A673 (cell line): ENCODE results near the gene IL1RAPL2. TPM values are rescaled to one million over a fixed set of nuclear protein-coding genes. Genes with fewer than 3 reads are reported as not detected.

Source experiments
- BruUV-seq: library from RNA; stranded (reverse); fragments of 400-500 nt; replicated peaks from 2 replicates; lab custom pipeline; 2021; lab: Mats Ljungman, UMichigan
- CTCF ChIA-PET: fragments of 300-600 bp; sonication (Branson Sonifier 250); formaldehyde crosslinking; loops from one replicate; lab custom pipeline; 2022; ENCODE audit warnings: antibody characterized with exemption; lab: Charles Lee
- POLR2A ChIA-PET: fragments of 300-600 bp; sonication (Branson Sonifier 250); formaldehyde crosslinking; loops from one replicate; lab custom pipeline; 2022; ENCODE audit warnings: antibody characterized with exemption; ENCODE audit not compliant: low non-redundant PET; lab: Charles Lee
- DNase-seq: peaks from one replicate; pipeline ENCODE4 v3.0.0-alpha.2; 2015; ENCODE audit warnings: low spot score
- H3K27ac ChIP-seq: fragments of 200-600 bp; sonication (generic); 2 replicates; pipeline ENCODE4 v1.5.1; 2016; ENCODE audit warnings: mixed run types, low read depth, mild to moderate bottlenecking, mixed read lengths, antibody characterized with exemption, low read length; ENCODE audit not compliant: poor library complexity, severe bottlenecking
- H3K27me3 ChIP-seq: fragments of 200-600 bp; sonication (generic); replicated peaks from 2 replicates; pipeline ENCODE4 v1.6.1; 2017; ENCODE audit warnings: mixed run types, low read depth, mild to moderate bottlenecking, mixed read lengths, antibody characterized with exemption, low read length; ENCODE audit not compliant: insufficient read depth, poor library complexity
- H3K36me3 ChIP-seq: fragments of 200-600 bp; sonication (generic); 2 replicates; pipeline ENCODE4 v1.6.1; 2016; ENCODE audit warnings: mixed run types, mild to moderate bottlenecking, mixed read lengths, antibody characterized with exemption, low read length; ENCODE audit not compliant: insufficient read depth, poor library complexity, severe bottlenecking
- H3K4me1 ChIP-seq: fragments of 200-600 bp; sonication (generic); 2 replicates; pipeline ENCODE4 v1.6.1; 2017; ENCODE audit warnings: mixed run types, mild to moderate bottlenecking, mixed read lengths, antibody characterized with exemption, low read length; ENCODE audit not compliant: insufficient read depth, poor library complexity, severe bottlenecking
- H3K4me3 ChIP-seq: fragments of 200-600 bp; sonication (generic); 2 replicates; pipeline ENCODE4 v1.5.1; 2016; ENCODE audit warnings: low read depth, mixed run types, mild to moderate bottlenecking, mixed read lengths, low read length; ENCODE audit not compliant: poor library complexity, severe bottlenecking
- H3K9me3 ChIP-seq: fragments of 200-600 bp; sonication (generic); 2 replicates; pipeline ENCODE4 v1.6.1; 2016; ENCODE audit warnings: mixed run types, low read depth, mild to moderate bottlenecking, mixed read lengths, antibody characterized with exemption, low read length; ENCODE audit not compliant: poor library complexity, severe bottlenecking
- CTCF ChIP-seq: fragments of 300-800, 200-600 bp; sonication (generic); conservative IDR thresholded peaks from 2 replicates; pipeline ENCODE4 v1.5.1; 2017; ENCODE audit warnings: low read depth, mild to moderate bottlenecking, antibody characterized with exemption, low read length, moderate library complexity, mixed read lengths
- EZH2 ChIP-seq: fragments of 200-600 bp; sonication (generic); IDR thresholded peaks from 2 replicates; pipeline ENCODE4 v1.6.1; 2017; ENCODE audit warnings: borderline replicate concordance, low read depth, mild to moderate bottlenecking, mixed read lengths, antibody characterized with exemption, low read length; ENCODE audit not compliant: poor library complexity, severe bottlenecking
- intact Hi-C: fragments of 100-400 bp; cut with micrococcal nuclease; formaldehyde crosslinking; loops from one replicate; pipeline ENCODE4 v1.10.0; 2022; ENCODE audit not compliant: unreplicated experiment
- total RNA-seq: library from RNA; stranded (reverse); gene quantifications from 2 replicates; pipeline ENCODE4 v1.2.3, GENCODE V29; 2021

IL1RAPL2 gene
- total RNA-seq, 1 experiment from 2014 or later, result not detected

- Histone ChIP-seq H3K9me3 (no peaks in the 10 kb centered on the region), H3K27me3 (peaks cover 58% of the 10 kb centered on the region), H3K36me3 (no peaks in the 10 kb centered on the region), H3K27ac (no peak overlapping the region), H3K4me1 (no peaks in the 10 kb centered on the region), H3K4me3 (no peak overlapping the region)
- no peak for TF ChIP-seq EZH2
- CTCF ChIA-PET, result no interaction called here
- no TSS peak for BruUV-seq
- intact Hi-C loops, result loop anchor here (5.0 kb wide), 1 partner anchor 355 kb away; no protein-coding TSS in a partner anchor
- POLR2A ChIA-PET, result no interaction called here
- no peak for DNase-seq
Observed at GRCh38 chrX:104566681-104567501, 892 bp downstream of the IL1RAPL2 start.

- Histone ChIP-seq H3K9me3 (no peaks in the 10 kb centered on the region), H3K27me3 (peaks cover 58% of the 10 kb centered on the region), H3K4me1 (no peaks in the 10 kb centered on the region), H3K4me3 (no peak overlapping the region), H3K36me3 (no peaks in the 10 kb centered on the region), H3K27ac (no peak overlapping the region)
- BruUV-seq, result no TSS peak
- TF ChIP-seq CTCF (no peak), EZH2 (no peak)
- intact Hi-C loops, result loop anchor here (5.0 kb wide), 1 partner anchor 355 kb away; no protein-coding TSS in a partner anchor
- no peak for DNase-seq
- ChIA-PET POLR2A (no interaction called here), CTCF (no interaction called here)
Observed at GRCh38 chrX:104567506-104567905, 1.5 kb downstream of the IL1RAPL2 start.

GRCh38 chrX:104568304-104568915, 2.4 kb downstream of the IL1RAPL2 start:
- Histone ChIP-seq H3K4me3 (no peak overlapping the region), H3K9me3 (no peaks in the 10 kb centered on the region), H3K4me1 (no peaks in the 10 kb centered on the region), H3K27me3 (peaks cover 58% of the 10 kb centered on the region), H3K27ac (no peak overlapping the region), H3K36me3 (no peaks in the 10 kb centered on the region)
- ChIA-PET CTCF (no interaction called here), POLR2A (no interaction called here)
- intact Hi-C loops, result loop anchor here (5.0 kb wide), 1 partner anchor 354 kb away; no protein-coding TSS in a partner anchor
- no peak for DNase-seq
- BruUV-seq, result no TSS peak
- no peak for TF ChIP-seq CTCF
- no peak for TF ChIP-seq EZH2
